Adipocyte (in vitro differentiated cells): Measurements from ENCODE around the gene KCP.

ENCODE experiments used
- DNase-seq: peaks from one replicate; pipeline ENCODE4 v3.0.0-alpha.2; 2015; ENCODE audit warnings: low read depth
- H3K27me3 ChIP-seq: replicated peaks from 2 replicates; pipeline ENCODE4 v1.7.0; 2013; ENCODE audit warnings: mild to moderate bottlenecking, low read length, moderate library complexity; ENCODE audit not compliant: control insufficient read depth, insufficient read depth
- H3K36me3 ChIP-seq: 2 replicates; pipeline ENCODE4 v1.7.0; 2013; ENCODE audit warnings: low read length, mild to moderate bottlenecking, moderate library complexity; ENCODE audit not compliant: control insufficient read depth, insufficient read depth, severe bottlenecking
- H3K4me1 ChIP-seq: 2 replicates; pipeline ENCODE4 v1.7.0; 2013; ENCODE audit warnings: mild to moderate bottlenecking, low read length, moderate library complexity; ENCODE audit not compliant: control insufficient read depth, insufficient read depth
- H3K4me3 ChIP-seq: 2 replicates; pipeline ENCODE4 v1.7.0; 2013; ENCODE audit warnings: mild to moderate bottlenecking, low read length, moderate library complexity
- H3K9ac ChIP-seq: 2 replicates; pipeline ENCODE4 v1.7.0; 2013; ENCODE audit warnings: mild to moderate bottlenecking, low read length, moderate library complexity
- H3K9me3 ChIP-seq: 2 replicates; pipeline ENCODE4 v1.7.0; 2013; ENCODE audit warnings: mild to moderate bottlenecking, low read length, moderate library complexity; ENCODE audit not compliant: control insufficient read depth

KCP gene

DNA sequence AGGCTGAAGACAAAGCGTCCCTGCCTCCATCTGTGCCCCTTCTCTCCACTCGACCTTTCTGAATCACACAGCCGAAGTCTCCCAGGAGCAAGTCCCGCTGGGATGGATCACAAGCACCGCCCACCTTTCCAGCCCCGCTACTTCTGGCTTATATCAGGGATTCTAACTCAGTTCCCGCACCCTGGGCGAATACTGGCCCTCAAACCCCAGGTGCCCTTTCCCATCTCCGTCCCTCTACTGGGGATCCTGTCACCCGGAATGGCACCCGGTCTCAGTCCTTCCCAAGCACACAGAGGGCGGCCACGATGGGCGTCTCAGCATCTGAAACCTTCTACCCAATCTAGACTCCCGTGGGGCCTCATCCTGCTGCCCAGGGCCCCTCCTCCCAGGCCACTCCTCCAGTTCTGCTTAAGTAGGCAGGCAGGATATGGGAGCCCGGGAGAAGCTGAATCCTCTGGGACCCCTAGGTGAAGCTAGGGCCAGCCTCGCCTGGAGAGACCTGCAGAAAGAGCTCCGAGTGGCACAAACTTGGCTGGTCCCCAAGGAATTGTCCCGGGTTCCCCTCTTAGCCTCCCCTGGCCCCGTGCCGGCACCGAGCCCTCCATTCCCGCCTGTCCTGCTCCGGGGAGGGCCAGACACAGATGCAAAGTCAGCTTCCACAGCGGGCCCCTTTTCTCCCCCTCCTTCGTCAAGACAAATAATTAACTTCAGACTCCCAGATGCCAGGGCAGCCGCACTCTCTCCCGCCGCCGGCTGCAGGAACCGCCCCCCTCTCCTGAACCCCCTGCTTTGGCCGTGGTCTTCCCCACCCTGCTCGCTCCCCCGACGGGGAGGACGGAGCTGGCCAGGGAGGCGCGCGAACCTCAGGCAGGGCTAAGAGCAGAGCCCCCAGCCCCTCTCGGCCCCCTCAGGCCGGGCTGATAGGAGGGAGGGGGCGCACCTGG, 612 bp downstream of the KCP start:
- peak overlapping the region; percentile 42 for H3K4me3 ChIP-seq
- DNase-seq, result peak; percentile 60

GRCh38 chr7:128908750-128909624, 1.5 kb downstream of the KCP start:
- Histone ChIP-seq H3K9me3 (no peaks in the 10 kb centered on the region), H3K9ac (no peak overlapping the region), H3K27me3 (peaks cover 62% of the 10 kb centered on the region), H3K4me1 (peaks cover 11% of the 10 kb centered on the region), H3K36me3 (no peaks in the 10 kb centered on the region), H3K4me3 (no peak overlapping the region)
- no peak for DNase-seq

More for the DNA sequence above, 612 bp downstream of the KCP start:
- H3K27me3 ChIP-seq, result peaks cover 71% of the 10 kb centered on the region
- no peak overlapping the region for H3K9ac ChIP-seq
- peaks cover 11% of the 10 kb centered on the region for H3K4me1 ChIP-seq
- no peaks in the 10 kb centered on the region for H3K9me3 ChIP-seq
- no peaks in the 10 kb centered on the region for H3K36me3 ChIP-seq

DNA sequence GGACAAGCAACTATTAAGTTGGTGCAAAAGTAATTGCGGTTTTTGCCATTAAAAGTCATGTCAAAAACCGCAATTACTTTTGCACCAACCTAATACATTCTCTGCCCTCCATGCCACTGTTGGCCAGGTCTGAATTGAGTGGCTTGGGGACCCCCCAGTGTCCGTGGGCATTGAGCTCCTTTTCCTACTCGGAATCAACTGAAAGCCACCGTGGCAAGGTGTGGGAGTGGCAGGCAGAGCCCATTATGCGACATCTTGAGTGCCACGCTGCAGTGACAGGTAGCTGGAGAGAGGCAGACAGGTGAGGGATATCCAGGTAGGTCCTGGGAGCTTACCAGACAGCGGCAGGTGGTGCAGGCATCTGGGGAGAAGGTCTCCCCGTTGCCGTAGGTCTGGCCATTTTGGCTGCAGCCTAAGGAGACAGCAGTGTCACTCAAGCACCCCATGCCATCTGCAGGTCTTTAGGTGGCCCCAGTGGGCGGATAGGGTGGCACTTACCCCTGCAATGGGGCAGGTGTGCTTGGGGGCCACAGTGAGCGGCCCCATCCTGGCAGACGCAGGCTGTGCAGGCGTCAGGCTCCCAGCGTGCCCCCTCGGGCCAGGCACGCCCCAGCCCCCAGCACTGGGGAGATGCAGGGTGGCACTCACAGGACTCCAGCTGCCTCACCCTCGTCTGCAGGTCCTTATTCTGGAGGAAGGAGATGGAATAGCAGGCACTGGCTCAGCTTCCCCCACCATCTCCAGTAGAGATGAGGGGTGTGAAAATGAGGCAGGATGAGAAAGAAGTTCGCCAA, 3.5 kb downstream of the KCP start:
- Histone ChIP-seq H3K36me3 (no peaks in the 10 kb centered on the region), H3K4me1 (peaks cover 19% of the 10 kb centered on the region), H3K9ac (no peak overlapping the region), H3K4me3 (no peak overlapping the region), H3K27me3 (peaks cover 55% of the 10 kb centered on the region), H3K9me3 (no peaks in the 10 kb centered on the region)
- DNase-seq, result no peak

GRCh38 chr7:128906001-128906765, 4.3 kb downstream of the KCP start:
- Histone ChIP-seq H3K9me3 (no peaks in the 10 kb centered on the region), H3K4me3 (no peak overlapping the region), H3K9ac (no peak overlapping the region), H3K4me1 (peaks cover 19% of the 10 kb centered on the region), H3K27me3 (peaks cover 48% of the 10 kb centered on the region), H3K36me3 (no peaks in the 10 kb centered on the region)
- DNase-seq, result no peak

DNA sequence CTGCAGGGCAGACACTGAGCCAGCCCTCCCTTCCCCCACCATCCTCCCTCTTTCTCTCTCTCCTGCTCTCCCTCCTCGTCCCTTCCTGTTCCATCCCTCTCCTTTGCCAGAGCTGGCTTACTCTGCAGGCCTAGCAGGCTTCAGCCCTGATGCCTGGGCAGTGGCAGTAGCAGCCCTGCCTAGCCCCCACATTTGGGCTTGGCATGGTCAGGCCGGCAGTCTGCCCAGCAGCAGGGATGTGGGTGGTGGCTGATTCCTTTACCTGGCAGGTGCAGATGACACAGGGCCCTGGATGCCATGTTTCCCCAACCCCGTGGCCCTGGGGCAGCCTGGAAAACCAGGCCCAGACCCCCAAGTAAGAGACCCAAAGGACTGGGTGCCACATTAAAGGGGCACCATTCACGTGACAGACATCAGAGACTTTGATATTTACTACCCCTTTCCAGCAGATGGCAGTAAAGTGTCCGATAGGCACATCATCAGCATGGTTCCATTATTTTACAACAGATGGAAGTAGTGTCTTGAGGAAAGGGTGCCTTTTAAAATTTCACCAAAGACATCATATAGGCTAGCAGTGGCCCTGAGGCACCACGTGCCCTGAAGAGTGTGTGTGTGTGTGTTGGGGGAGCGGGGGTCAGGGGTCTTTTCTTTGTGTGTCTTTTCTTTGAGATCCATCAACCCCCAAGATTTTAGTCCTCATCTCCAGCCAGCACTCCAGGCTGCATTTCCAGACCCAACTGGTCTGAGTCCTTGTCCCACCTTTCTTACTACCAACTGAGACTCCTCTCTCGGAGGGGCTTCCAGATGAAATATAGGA, 5.9 kb downstream of the KCP start:
- Histone ChIP-seq H3K4me1 (peaks cover 12% of the 10 kb centered on the region), H3K9me3 (peaks cover 3% of the 10 kb centered on the region), H3K9ac (no peak overlapping the region), H3K4me3 (no peak overlapping the region), H3K27me3 (peaks cover 35% of the 10 kb centered on the region), H3K36me3 (no peaks in the 10 kb centered on the region)
- DNase-seq, result peak; percentile 74

GRCh38 chr7:128903621-128904361, 6.7 kb downstream of the KCP start:
- H3K4me3 ChIP-seq, result no peak overlapping the region
- peaks cover 8% of the 10 kb centered on the region for H3K4me1 ChIP-seq
- peaks cover 11% of the 10 kb centered on the region for H3K9me3 ChIP-seq
- no peaks in the 10 kb centered on the region for H3K36me3 ChIP-seq
- no peak for DNase-seq
- H3K27me3 ChIP-seq, result peaks cover 27% of the 10 kb centered on the region
- H3K9ac ChIP-seq, result no peak overlapping the region

DNA sequence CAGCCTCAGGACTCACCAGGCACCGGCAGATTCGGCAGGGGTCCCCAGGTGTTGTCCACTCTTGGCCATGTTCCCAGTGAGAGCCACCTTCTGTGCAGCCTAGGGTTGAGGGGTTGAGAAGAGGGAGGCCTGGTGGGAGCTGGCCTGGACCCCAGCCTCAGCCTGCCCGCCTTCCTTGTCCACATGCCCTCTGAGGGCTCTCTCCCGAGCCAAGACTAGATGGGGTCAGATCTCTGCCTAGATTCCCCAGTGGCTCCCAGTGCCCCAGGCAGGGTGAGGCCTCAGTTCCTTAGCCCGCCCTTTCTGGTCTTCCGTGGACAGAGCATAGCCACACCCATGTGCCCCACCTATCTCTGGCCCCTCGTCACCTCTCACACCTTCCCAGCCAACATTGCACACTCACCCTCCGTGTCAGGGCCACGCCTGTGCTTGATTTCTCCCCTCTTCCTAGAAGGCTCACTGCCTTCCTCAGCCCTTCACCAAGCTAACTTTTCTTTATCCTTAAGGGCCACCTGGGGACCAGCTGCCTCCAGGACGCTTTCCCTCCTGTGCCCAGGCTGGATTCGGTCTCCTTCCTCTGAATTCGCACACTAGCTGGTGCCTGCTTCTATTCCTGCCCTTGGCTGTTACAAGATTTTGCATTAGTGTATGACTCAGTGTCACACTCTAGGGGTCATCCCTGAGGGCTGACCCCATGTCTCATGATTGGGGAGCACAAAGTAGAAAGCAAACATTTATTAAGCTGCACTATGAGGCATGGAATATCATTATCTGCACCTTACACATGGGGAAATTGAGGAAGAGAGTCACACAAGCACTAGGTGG, 7.5 kb downstream of the KCP start:
- peaks cover 20% of the 10 kb centered on the region for H3K27me3 ChIP-seq
- no peaks in the 10 kb centered on the region for H3K36me3 ChIP-seq
- peaks cover 13% of the 10 kb centered on the region for H3K4me1 ChIP-seq
- no peak for DNase-seq
- H3K9me3 ChIP-seq, result peaks cover 11% of the 10 kb centered on the region
- H3K9ac ChIP-seq, result no peak overlapping the region
- H3K4me3 ChIP-seq, result no peak overlapping the region

DNA sequence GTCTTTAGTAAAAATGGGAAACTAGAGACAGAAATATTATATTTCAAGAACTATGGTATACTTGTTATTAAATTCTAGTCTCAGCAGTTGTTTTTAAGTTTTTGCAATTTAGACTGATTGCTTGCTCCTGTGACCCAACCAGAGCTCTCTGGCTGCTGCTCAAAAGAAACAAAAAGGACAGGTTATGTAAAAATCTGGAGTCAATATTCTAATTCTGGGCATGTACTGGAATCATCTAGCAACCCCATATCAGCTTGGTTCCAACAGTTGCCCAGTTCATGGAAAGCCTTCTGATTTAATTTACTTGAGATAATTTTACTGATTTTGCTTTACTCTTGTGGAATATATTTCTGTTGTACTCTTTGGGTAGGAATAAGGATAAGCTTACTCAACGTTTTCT, 10.3 kb downstream of the KCP start:
- no peaks in the 10 kb centered on the region for H3K36me3 ChIP-seq
- no peak for DNase-seq
- peaks cover 11% of the 10 kb centered on the region for H3K9me3 ChIP-seq
- H3K9ac ChIP-seq, result no peak overlapping the region
- peaks cover 18% of the 10 kb centered on the region for H3K4me1 ChIP-seq
- H3K4me3 ChIP-seq, result no peak overlapping the region
- H3K27me3 ChIP-seq, result no peaks in the 10 kb centered on the region

DNA sequence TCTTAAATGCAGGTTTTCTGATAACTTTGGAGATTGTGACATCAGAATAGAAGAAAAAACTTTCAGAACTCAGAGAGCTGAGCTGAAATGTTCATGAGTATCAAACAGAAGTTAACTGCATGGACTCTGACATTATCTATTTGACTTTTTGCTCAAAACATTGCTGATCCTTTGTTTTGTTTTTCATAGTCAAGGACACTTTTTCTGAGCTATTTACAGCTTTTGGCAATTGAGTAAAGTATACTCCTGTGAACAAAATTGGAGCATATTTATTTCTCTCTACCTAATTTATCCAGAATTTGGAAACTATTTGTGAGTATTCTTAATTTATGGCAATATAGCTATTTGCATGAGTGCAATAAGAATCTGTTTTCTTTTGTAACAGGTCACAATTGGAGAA, 11.1 kb downstream of the KCP start:
- Histone ChIP-seq H3K36me3 (no peaks in the 10 kb centered on the region), H3K9ac (no peak overlapping the region), H3K9me3 (peaks cover 11% of the 10 kb centered on the region), H3K4me1 (peaks cover 18% of the 10 kb centered on the region), H3K4me3 (no peak overlapping the region), H3K27me3 (no peaks in the 10 kb centered on the region)
- DNase-seq, result no peak
